Endothelial cell of umbilical vein (primary cell): ENCODE data around the gene ELOVL6.
A peak's percentile ranks its signal among the peaks of the same experiment; 100 is the strongest.

Experiments used
- CTCF ChIP-seq, 2 donors: IDR thresholded peaks; 1 replicate in 1 of 2; 2 replicates in 1 of 2; pipeline ENCODE4 v1.5.1; 2011; ENCODE audit warnings: low read length in 2 of 2, mild to moderate bottlenecking in 2 of 2, moderate library complexity in 2 of 2, control low read depth in 1 of 2, inconsistent platforms in 1 of 2, low read depth in 1 of 2; ENCODE audit not compliant: insufficient read depth in 1 of 2; ENCODE audit errors: extremely low read depth in 1 of 2
- MAX ChIP-seq: IDR thresholded peaks from 2 replicates; pipeline ENCODE4 v1.6.1; 2011; ENCODE audit not compliant: insufficient read depth, insufficient read length
- MYC ChIP-seq: IDR thresholded peaks from one replicate; pipeline ENCODE4 v1.6.1; 2011; ENCODE audit warnings: mild to moderate bottlenecking, low read depth, low read length
- POLR2A ChIP-seq: IDR thresholded peaks from 2 replicates; pipeline ENCODE4 v1.6.1; 2012; ENCODE audit warnings: low read depth, mild to moderate bottlenecking, control low read depth, low read length
- POLR2AphosphoS5 ChIP-seq: IDR thresholded peaks from 2 replicates; pipeline ENCODE4 v1.6.1; 2012; ENCODE audit warnings: low read depth, mild to moderate bottlenecking, control low read depth, low read length, moderate library complexity; ENCODE audit not compliant: insufficient read depth

- TF ChIP-seq CTCF (IDR thresholded peaks at IDR 0.05; ENCODE audit: extremely low read depth in 1 of 2, insufficient read depth in 1 of 2, low read depth in 1 of 2, low read length in 2 of 2) (no peak), POLR2A (no peak), MAX (no peak), MYC (no peak), POLR2AphosphoS5 (peak; percentile 50)
These were observed 138.7 kb downstream of the ELOVL6 start for GRCh38 chr4:110059556-110060191.
